ENCODE data around the gene OGFR.

OGFR gene

GRCh38 chr20:62826646-62827310 is 22.1 kb downstream of the OGFR start:
- Histone ChIP-seq H3K36me3 (ENCODE audit: insufficient read depth) (no peaks in the 10 kb centered on the region), H3K9ac (no peak overlapping the region), H3K4me1 (ENCODE audit: low read depth, poor library complexity, severe bottlenecking) (peaks cover 39% of the 10 kb centered on the region), H3K27me3 (ENCODE audit: insufficient read depth, low read depth) (no peaks in the 10 kb centered on the region), H3K27ac (no peak overlapping the region), H3K4me3 (IDR thresholded peaks at IDR 0.05; ENCODE audit: insufficient read depth, low read depth, low read length) (no peak overlapping the region), H4K20me1 (ENCODE audit: insufficient read depth) (no peaks in the 10 kb centered on the region), H2AFZ (ENCODE audit: low read depth) (no peak overlapping the region), H3K79me2 (ENCODE audit: insufficient read depth, low read depth) (no peaks in the 10 kb centered on the region), H3K4me2 (no peak overlapping the region)
- TF ChIP-seq CTCF (conservative IDR thresholded peaks at IDR 0.05; ENCODE audit: low read depth, low read length), result no peak

- H3K4me3 ChIP-seq (IDR thresholded peaks at IDR 0.05; ENCODE audit: insufficient read depth, low read depth, low read length), result no peak overlapping the region
- no peaks in the 10 kb centered on the region for H3K36me3 ChIP-seq (ENCODE audit: insufficient read depth)
- no peaks in the 10 kb centered on the region for H4K20me1 ChIP-seq (ENCODE audit: insufficient read depth)
- H3K4me1 ChIP-seq (ENCODE audit: low read depth, poor library complexity, severe bottlenecking), result peaks cover 44% of the 10 kb centered on the region
- H2AFZ ChIP-seq (ENCODE audit: low read depth), result no peak overlapping the region
- H3K27ac ChIP-seq, result no peak overlapping the region
- H3K4me2 ChIP-seq, result no peak overlapping the region
- no peaks in the 10 kb centered on the region for H3K27me3 ChIP-seq (ENCODE audit: insufficient read depth, low read depth)
- no peaks in the 10 kb centered on the region for H3K79me2 ChIP-seq (ENCODE audit: insufficient read depth, low read depth)
- no peak overlapping the region for H3K9ac ChIP-seq
- no peak for TF ChIP-seq CTCF (conservative IDR thresholded peaks at IDR 0.05; ENCODE audit: low read depth, low read length)
These were observed 22.8 kb downstream of the OGFR start for GRCh38 chr20:62827311-62828038.

- H3K4me3 ChIP-seq (IDR thresholded peaks at IDR 0.05; ENCODE audit: insufficient read depth, low read depth, low read length), result no peak overlapping the region
- H2AFZ ChIP-seq (ENCODE audit: low read depth), result no peak overlapping the region
- TF ChIP-seq CTCF (conservative IDR thresholded peaks at IDR 0.05; ENCODE audit: low read depth, low read length), result no peak
- H3K36me3 ChIP-seq (ENCODE audit: insufficient read depth), result no peaks in the 10 kb centered on the region
- no peaks in the 10 kb centered on the region for H4K20me1 ChIP-seq (ENCODE audit: insufficient read depth)
- no peak overlapping the region for H3K9ac ChIP-seq
- H3K4me1 ChIP-seq (ENCODE audit: low read depth, poor library complexity, severe bottlenecking), result peaks cover 38% of the 10 kb centered on the region
- H3K79me2 ChIP-seq (ENCODE audit: insufficient read depth, low read depth), result no peaks in the 10 kb centered on the region
- no peak overlapping the region for H3K4me2 ChIP-seq
- no peak overlapping the region for H3K27ac ChIP-seq
- H3K27me3 ChIP-seq (ENCODE audit: insufficient read depth, low read depth), result no peaks in the 10 kb centered on the region
These were observed 23.4 kb downstream of the OGFR start for GRCh38 chr20:62828051-62828450.

- H3K27me3 ChIP-seq (ENCODE audit: insufficient read depth, low read depth), result no peaks in the 10 kb centered on the region
- no peak for TF ChIP-seq CTCF (conservative IDR thresholded peaks at IDR 0.05; ENCODE audit: low read depth, low read length)
- peaks cover 38% of the 10 kb centered on the region for H3K4me1 ChIP-seq (ENCODE audit: low read depth, poor library complexity, severe bottlenecking)
- no peak overlapping the region for H3K9ac ChIP-seq
- no peak overlapping the region for H3K4me3 ChIP-seq (IDR thresholded peaks at IDR 0.05; ENCODE audit: insufficient read depth, low read depth, low read length)
- no peaks in the 10 kb centered on the region for H4K20me1 ChIP-seq (ENCODE audit: insufficient read depth)
- H3K36me3 ChIP-seq (ENCODE audit: insufficient read depth), result no peaks in the 10 kb centered on the region
- H3K4me2 ChIP-seq, result no peak overlapping the region
- H3K79me2 ChIP-seq (ENCODE audit: insufficient read depth, low read depth), result no peaks in the 10 kb centered on the region
- H3K27ac ChIP-seq, result no peak overlapping the region
- H2AFZ ChIP-seq (ENCODE audit: low read depth), result no peak overlapping the region
These were observed 24.0 kb downstream of the OGFR start for GRCh38 chr20:62828511-62829230.

Measured in KMS-11 (cell line).